DMS79 (cell line): ENCODE data around the gene NMS.
"Not testable (repeated sequence)": the region's sequence is repeated elsewhere in the genome, so short reads cannot be mapped to it uniquely, and the experiment has no call there.

Source experiments
- DNase-seq: peaks from one replicate; lab custom pipeline; 2025; lab: John Stamatoyannopoulos, UW

Gene NMS

DNA sequence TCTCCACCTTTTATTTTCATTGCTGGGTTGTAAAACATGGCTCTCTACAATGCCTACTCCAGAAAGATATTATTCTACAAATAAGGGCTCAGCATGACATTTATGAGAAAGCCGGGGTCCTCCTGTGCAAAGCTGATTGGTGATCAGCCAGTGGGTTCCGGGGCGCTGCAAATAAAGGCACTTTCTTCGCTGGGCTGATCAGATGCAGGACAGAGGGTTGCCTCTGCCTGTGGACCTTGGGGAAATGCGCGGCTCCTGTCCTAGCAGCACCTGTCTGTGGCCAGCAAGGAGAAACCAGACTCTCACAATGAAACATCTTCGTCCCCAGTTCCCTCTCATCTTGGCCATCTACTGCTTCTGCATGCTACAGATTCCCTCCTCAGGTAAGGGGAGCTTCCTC lies at the start of gene NMS:
Gene NMS, plus strand, starts transcription at position 301 of the 400 bp plus-strand sequence. Its CDS starts 7 bp downstream, at position 308.
- DNase-seq, result no peak

- DNase-seq, result no peak
Observed at GRCh38 chr2:100422320-100423055, 47.8 kb upstream of the NMS start.

GRCh38 chr2:100423631-100424030 lies 46.7 kb upstream of the NMS start:
- DNase-seq, result no peak

GRCh38 chr2:100424277-100424875 lies 45.9 kb upstream of the NMS start:
- no peak for DNase-seq

DNA sequence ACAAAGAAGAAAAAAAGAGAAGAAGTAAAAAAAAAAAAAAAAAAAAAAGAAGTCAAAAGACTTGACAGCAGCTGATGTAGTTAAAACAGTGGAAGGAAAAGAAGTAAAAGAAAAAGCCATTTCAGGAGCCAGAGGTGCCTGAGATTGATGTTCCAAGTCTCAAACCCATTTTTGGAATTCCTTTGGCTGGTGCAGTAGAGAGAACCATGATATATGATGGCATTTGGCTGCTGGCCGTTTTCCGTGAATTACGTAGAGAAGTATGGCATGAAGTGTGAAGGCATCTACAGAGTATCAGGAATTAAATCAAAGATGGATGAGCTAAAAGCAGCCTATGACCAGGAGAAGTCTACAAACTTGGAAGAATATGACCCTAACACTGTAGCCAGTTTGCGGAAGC lies 45.2 kb upstream of the NMS start:
- no peak for DNase-seq

DNA sequence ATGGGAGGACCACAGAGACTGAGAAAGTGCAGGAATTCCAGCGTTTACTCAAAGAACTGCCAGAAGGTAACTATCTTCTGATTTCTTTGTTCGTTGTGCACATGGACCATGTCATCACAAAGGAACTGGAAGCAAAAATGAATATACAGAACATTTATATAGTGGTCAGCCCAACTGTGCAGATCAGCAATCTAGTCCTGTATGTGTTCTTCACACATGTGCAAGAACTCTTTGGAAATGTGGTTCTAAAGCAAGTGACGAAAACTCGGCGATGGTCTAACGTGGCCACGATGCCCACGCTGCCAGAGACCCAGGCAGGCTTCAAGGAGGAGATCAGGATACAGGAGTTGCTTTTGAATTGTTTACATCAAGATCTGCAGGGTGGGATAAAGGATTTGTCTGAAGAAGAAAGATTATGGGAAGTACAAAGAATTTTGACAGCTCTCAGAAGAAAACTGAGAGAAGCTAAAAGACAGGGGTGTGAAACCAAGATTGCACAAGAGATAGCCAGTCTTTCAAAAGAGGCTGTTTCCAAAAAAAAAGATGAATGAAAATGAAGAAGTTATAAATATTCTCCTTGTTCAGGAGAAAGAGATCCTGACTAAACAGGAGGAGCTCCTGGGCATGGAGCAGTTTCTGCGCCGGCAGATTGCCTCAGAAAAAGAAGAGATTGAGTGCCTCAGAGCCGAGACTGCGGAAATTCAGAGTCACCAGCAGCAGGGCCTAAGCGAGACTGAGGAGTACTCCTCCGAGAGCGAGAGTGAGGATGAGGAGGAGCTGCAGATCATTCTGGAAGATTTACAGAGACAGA lies 44.5 kb upstream of the NMS start:
- no peak for DNase-seq

GRCh38 chr2:100426384-100426720 lies 43.9 kb upstream of the NMS start:
- no peak for DNase-seq

- DNase-seq, result no peak
Observed at GRCh38 chr2:100427111-100427510, 43.2 kb upstream of the NMS start.

GRCh38 chr2:100427627-100428258 lies 42.5 kb upstream of the NMS start:
- no peak for DNase-seq

DNA sequence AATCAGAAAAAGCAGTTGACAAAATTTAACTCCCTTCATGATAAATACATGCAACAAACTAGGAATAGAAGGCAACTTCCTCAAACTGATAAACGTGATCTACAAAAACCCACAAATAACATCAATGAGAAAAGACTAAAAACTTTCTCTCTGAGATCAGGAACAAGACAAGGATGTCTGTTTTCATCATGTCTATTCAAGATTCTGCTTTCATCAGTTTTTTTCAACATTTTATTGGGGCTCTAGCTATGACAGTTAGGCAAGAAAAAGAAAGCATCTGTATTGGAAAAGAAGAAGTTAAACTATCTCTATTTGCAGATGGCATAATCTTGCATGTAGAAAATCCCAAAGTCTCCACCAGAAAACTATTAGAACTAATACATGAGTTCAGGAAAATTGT lies 40.6 kb upstream of the NMS start:
- DNase-seq, result no peak

GRCh38 chr2:100437751-100438150 lies 32.5 kb upstream of the NMS start:
- DNase-seq, result no peak

DNA sequence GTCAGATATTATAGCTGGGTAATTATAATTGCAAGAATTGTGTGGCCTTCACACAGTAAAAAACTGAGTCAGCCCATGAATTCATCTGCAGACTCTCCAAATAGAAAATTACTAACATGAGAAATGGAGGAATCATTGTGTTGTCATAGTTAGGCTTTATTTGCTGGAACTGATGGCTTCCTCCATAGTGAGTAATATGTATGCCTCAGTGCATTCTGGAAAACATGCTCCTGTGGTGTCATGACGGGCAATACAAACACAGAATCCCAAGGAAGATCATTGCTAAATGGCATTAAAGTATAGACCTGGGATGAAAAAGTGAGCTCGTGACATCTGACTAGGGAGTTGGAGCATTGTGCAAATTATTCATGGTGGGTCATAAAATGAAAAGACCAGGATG lies 23.6 kb upstream of the NMS start:
- DNase-seq, result no peak

DNA sequence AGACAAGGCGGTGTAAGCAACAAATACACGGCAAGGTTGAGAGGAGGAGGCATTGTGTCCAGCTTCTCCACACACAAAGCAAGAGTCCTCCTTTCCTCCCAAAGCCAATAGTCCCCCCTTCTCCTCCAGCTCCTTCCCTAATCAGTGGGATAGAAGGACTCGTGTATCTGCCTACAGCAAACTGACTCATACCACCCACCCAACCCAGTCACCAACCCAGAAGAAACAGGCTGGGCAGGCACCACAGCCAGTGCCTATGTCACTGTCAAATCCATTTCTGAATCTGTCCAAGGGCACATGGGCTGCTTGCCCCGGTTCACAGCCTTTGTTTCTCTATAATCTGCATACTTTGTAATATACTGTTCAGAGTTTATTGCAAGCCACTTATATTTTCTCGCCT lies 19.2 kb upstream of the NMS start:
- DNase-seq, result no peak

DNA sequence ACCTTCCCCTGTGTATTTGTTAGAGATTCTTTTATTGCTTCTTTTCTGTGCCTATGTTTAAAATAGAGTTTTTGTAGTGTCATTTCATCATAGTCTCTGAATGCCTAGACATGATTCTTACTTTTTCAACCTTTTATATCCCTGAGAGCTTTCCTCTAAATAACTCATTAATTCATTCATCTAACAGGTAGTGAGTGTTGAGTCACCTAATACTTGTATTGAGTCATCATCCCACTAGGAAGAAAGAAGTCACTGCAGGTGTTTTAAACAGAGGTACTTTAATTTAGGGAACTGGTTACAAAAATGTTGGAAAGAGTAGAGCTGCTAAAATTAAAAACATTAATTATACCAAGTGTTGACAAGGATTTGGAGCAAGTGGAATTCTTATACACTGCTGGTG lies 18.5 kb upstream of the NMS start:
- no peak for DNase-seq

DNA sequence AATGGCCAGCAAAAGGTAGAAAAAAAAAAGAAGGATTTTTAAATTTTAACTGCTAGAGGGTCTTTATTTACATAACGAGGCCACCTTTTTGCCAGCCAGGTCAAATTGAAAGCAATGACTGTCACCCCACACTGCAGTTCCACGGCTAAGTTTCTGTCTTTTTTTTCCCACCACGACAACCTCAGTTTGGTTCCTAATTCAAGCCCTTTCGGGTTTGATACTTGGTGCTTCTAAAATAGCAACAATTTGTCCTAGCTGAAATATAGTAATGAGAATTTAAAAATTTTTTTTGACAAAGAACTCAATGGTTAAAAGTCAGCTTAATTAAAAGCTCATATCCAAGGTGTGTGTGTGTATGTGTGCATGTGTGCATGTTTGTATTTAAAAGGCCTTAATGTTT lies 16.4 kb upstream of the NMS start:
- DNase-seq, result no peak

- DNase-seq, result not testable (repeated sequence)
Observed at GRCh38 chr2:100456357-100456756, 13.9 kb upstream of the NMS start.

DNA sequence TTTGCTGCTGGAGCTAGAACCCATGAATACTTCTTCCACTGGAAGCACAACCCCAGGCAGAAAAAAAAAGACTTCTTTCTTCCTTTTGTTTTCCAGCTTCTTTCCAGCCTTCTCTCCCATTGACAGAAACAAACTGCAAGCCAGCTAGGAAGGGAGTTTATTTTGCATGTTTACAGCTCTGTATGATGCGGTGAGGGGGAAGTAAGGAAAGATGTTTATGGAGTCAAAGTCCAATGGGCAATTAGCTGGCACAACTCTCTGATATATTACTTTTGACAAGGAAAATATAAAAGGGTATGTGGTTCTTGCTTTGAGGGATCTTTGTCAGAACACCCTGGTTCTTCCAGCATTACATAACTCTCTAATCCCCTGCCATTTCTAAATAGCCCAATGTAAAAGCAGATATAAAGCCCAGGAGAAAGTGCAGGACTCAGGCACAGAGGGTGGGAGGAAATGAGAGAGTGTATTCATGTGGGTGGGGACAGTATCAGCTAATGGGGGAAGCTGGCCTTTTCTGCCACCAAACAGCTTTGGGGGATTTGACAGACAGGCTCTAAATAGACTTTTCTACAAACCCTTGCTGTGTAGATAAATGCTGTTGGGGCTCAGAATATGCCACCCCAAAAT lies 9.3 kb upstream of the NMS start:
- DNase-seq, result no peak

DNA sequence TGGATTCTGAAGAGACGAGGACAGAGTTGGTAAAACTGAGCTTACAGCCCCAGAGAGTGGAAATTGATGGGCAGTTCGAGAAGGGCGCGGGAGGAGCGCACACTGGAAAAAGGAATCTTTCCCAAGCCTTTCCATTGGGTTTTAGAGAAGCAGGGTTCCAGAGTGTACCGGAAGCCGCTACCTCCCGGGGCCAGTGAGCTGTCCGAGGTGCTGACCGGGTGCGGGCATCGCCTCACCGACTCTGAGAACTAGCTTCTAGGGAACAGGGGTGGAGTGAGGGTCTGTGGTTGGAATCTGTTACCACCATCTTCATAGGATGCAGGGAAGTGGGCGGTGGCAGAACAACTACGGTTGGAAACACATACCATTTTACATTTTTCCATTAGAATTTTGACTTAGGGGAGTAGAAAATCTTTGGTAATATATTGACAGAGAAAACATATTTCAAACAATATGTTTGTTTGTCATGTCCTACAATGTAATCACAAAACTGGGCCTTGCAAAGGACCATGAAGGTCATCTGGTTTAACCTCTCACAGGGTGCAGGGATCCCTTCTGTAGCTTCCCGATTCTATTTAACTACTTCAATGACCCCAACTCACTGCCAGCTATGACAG lies 724 bp downstream of the NMS start:
- no peak for DNase-seq

- DNase-seq, result no peak
Observed at GRCh38 chr2:100476606-100477005, 6.3 kb downstream of the NMS start.

- no peak for DNase-seq
Observed at GRCh38 chr2:100482741-100483140, 12.5 kb downstream of the NMS start.

DNA sequence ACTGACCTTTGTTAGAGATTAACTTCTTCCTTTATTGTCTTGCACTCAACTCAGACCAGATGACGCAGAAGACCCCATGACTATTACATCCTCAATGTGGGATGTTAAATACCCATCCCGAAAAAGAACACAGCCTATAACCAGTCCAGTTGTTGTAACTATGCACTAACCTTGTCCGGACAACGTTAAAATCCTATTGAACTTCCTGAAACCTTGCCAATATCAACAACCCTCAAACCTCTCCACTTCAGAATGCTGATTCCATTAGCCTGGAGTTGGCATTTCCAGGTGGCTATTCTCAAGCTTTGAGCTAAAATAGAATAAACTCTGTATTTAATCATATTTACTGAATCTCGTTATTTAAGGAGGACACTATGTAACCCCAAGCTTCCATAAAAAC lies 13.6 kb downstream of the NMS start:
- DNase-seq, result peak; percentile 31

- DNase-seq, result no peak
Observed at GRCh38 chr2:100484390-100484789, 14.1 kb downstream of the NMS start.
